Sigmoid colon (tissue), 7 donors: ENCODE results near the gene ANO9. TPM values are rescaled to one million over a fixed set of nuclear protein-coding genes. Genes with fewer than 3 reads are reported as not detected.

Source experiments
- DNase-seq: peaks from one replicate; pipeline ENCODE4 v3.0.0-alpha.2; 2019
- H3K27ac ChIP-seq, 4 donors: fragments of 200-600 bp; sonication (generic); one replicate each; pipeline ENCODE4 v1.5.1; 2016 to 2019; ENCODE audit warnings: mild to moderate bottlenecking in 1 of 4
- H3K27me3 ChIP-seq, 3 donors: fragments of 200-600 bp; sonication (generic); one replicate each; pipeline ENCODE4 v1.5.1; 2019; ENCODE audit warnings: mild to moderate bottlenecking in 1 of 3
- H3K36me3 ChIP-seq, 4 donors: fragments of 200-600 bp; sonication (generic); one replicate each; pipeline ENCODE4 v1.5.1; 2016 to 2019
- H3K4me1 ChIP-seq, 4 donors: fragments of 200-600 bp; sonication (generic); one replicate each; pipeline ENCODE4 v1.5.1; 2017 to 2019
- H3K4me3 ChIP-seq, 4 donors: fragments of 200-600 bp; sonication (generic); one replicate each; pipeline ENCODE4 v1.5.1; 2017 to 2019; ENCODE audit warnings: mild to moderate bottlenecking in 2 of 4, moderate library complexity in 1 of 4
- H3K9me3 ChIP-seq, 4 donors: fragments of 200-600 bp in 3 of 4; sonication (generic) in 3 of 4; one replicate each; pipeline versions ENCODE4 v1.5.1 to v1.6.1; 2013 to 2019
- EP300 ChIP-seq, 4 donors: sonication (generic); formaldehyde crosslinking; IDR thresholded peaks; one replicate each; pipeline ENCODE4 v1.6.1; 2017; ENCODE audit warnings: antibody characterized with exemption in 4 of 4
- POLR2A ChIP-seq, 2 donors: fragments of 450-650 bp; IDR thresholded peaks; one replicate each; pipeline ENCODE4 v1.6.1; 2016; ENCODE audit warnings: antibody characterized with exemption in 2 of 2, mild to moderate bottlenecking in 2 of 2, moderate library complexity in 2 of 2
- POLR2AphosphoS5 ChIP-seq, 4 donors: sonication (generic); formaldehyde crosslinking; IDR thresholded peaks; one replicate each; pipeline ENCODE4 v1.6.1; 2017; ENCODE audit warnings: antibody characterized with exemption in 4 of 4
- WGBS, 2 donors: extraction: QIAGEN DNeasy Blood & Tissue Kit; methylation state at CpG; one replicate each; pipeline ENCODE4 v1.1.7; 2013; 5-methylcytosine and 5-hydroxymethylcytosine counted together
- intact Hi-C: fragments of 100-400 bp; cut with DNase I; formaldehyde crosslinking; loops from one replicate; pipeline ENCODE4 v1.15.1; 2023
- polyA plus RNA-seq, 3 donors: library from polyadenylated mRNA; stranded (reverse); fragments of 200-250 nt; gene quantifications; one replicate each; pipeline ENCODE4 v1.2.3, GENCODE V29; 2013
- total RNA-seq, 4 donors: library from RNA; depleted of rRNA; stranded (reverse); fragments of >200 nt; gene quantifications; one replicate each; pipeline ENCODE4 v1.1.0, GENCODE V29; 2016
- TF ChIP-seq, protein P1 (sequence below), 4 experiments: fragments of 450-650 bp in 3 of 4; fragments of 200-600 bp in 1 of 4; IDR thresholded peaks; one replicate each; pipeline ENCODE4 v1.5.1; 2016 to 2019; ENCODE audit warnings: antibody characterized with exemption in 4 of 4, mild to moderate bottlenecking in 3 of 4, moderate library complexity in 2 of 4
- donor health status: healthy with polysubstance abuse.
- donor health status: Bipolar disorder and iron deficiency.
- donor health status: healthy.

Gene ANO9
- total and polyA plus RNA-seq, 7 donors = 0.14 to 123 (median 2.5) TPM

DNA sequence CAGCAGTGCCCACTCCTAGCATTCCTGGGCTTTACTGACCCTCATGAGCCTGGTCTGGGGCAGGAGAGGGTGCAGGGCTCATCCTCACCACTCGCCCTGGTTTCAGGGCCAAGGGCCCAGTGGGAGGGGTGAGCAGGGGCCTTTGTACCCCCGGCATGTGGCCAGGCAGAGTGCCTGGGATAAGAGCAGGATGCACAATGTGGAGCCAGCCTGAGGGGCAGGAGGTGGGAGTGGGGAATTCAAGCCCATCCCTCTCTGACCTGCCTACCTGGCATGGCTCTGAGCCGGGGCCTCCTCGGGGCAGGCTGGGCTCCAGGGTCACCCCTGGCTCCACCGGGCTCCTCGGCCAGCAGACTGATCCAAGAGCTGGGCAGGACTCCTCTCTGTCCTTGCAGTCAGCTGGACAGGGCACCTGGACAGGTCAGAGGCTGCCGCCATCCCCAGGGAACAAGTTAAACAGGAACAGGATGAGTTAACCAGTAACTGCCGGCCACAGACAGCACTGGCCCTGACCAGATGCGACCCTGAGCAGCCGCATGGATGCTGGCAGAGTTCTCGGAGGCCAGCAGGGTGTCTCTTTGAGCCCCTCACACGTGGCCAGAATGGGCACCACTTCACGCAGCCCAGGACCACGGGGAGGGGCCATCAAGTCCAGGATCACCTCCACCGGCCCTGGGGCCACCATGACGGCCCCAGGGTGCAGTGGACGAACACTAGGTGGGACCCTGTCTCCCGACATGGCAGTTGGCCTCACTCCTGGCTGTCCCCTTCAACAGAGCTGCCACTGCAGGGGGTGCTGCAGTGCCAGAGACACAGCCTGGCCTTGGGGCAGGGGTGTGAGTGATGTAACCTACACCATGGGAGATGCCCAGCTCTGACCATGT, 32.0 kb downstream of the ANO9 start:
- Histone ChIP-seq H3K27ac (no peak overlapping the region), H3K36me3 (no peaks in the 10 kb centered on the region), H3K9me3 (no peaks in the 10 kb centered on the region), H3K27me3 (peaks cover 4 to 9% (median 7%) of the 10 kb centered on the region in 3 donors), H3K4me3 (no peak overlapping the region), H3K4me1 (peaks cover 0 to 20% (median 19%) of the 10 kb centered on the region in 4 donors)
- 74 to 80% methylated on average over 18 of the region's 18 CpGs for WGBS, 2 donors
- peak; percentile 61 for DNase-seq
- intact Hi-C loops = loop anchor here (5.0 kb wide), 1 partner anchor 203 kb away; the partner anchor contains the start of genes BET1L and RIC8A
- TF ChIP-seq POLR2A (IDR thresholded peaks at IDR 0.05) (no peak), EP300 (IDR thresholded peaks at IDR 0.05) (no peak), POLR2AphosphoS5 (IDR thresholded peaks at IDR 0.05) (no peak)
- TF ChIP-seq, protein P1, sequence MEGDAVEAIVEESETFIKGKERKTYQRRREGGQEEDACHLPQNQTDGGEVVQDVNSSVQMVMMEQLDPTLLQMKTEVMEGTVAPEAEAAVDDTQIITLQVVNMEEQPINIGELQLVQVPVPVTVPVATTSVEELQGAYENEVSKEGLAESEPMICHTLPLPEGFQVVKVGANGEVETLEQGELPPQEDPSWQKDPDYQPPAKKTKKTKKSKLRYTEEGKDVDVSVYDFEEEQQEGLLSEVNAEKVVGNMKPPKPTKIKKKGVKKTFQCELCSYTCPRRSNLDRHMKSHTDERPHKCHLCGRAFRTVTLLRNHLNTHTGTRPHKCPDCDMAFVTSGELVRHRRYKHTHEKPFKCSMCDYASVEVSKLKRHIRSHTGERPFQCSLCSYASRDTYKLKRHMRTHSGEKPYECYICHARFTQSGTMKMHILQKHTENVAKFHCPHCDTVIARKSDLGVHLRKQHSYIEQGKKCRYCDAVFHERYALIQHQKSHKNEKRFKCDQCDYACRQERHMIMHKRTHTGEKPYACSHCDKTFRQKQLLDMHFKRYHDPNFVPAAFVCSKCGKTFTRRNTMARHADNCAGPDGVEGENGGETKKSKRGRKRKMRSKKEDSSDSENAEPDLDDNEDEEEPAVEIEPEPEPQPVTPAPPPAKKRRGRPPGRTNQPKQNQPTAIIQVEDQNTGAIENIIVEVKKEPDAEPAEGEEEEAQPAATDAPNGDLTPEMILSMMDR (IDR thresholded peaks at IDR 0.05) = no peak

DNA sequence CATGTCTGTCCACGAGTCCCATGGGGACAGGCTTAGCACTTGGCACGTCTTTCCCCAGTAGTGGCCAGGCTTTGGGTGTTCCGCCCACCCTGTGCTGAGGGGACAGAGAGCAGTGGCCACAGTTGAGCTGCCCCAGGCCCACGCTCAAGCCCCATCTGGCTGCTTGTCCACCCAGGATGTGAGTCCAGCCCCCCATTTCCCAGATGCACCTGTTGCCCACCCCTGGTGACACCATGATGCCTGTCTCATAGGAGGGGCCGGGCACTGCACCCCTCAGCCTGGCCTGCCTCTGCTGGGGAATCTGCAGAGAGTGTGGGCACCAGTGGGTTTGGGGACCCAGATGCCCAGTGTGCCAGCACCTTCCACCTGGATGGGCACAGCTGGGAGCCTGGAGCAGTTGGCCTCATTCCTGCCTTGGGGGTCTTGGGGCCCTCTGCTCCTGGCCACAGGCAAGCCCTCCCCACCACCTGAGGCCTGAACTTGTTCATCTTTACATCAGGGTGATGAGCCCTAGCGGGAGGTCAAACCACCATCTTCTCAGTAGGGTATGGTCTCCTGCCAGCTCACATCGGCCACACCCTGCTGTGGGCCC, 32.7 kb downstream of the ANO9 start:
- WGBS, 2 donors = 85 to 91% methylated on average over 7 of the region's 7 CpGs
- TF ChIP-seq EP300 (IDR thresholded peaks at IDR 0.05) (no peak), POLR2AphosphoS5 (IDR thresholded peaks at IDR 0.05) (no peak), POLR2A (IDR thresholded peaks at IDR 0.05) (no peak)
- TF ChIP-seq, protein P1 (IDR thresholded peaks at IDR 0.05) = no peak
- Histone ChIP-seq H3K27ac (no peak overlapping the region), H3K4me1 (peaks cover 0 to 20% (median 19%) of the 10 kb centered on the region in 4 donors), H3K36me3 (no peaks in the 10 kb centered on the region), H3K4me3 (no peak overlapping the region), H3K9me3 (no peaks in the 10 kb centered on the region), H3K27me3 (peaks cover 0 to 4% (median 2%) of the 10 kb centered on the region in 3 donors)
- DNase-seq = peak; percentile 57
- intact Hi-C loops = loop anchor here (5.0 kb wide), 1 partner anchor 202 kb away; the partner anchor contains the start of genes BET1L and RIC8A

DNA sequence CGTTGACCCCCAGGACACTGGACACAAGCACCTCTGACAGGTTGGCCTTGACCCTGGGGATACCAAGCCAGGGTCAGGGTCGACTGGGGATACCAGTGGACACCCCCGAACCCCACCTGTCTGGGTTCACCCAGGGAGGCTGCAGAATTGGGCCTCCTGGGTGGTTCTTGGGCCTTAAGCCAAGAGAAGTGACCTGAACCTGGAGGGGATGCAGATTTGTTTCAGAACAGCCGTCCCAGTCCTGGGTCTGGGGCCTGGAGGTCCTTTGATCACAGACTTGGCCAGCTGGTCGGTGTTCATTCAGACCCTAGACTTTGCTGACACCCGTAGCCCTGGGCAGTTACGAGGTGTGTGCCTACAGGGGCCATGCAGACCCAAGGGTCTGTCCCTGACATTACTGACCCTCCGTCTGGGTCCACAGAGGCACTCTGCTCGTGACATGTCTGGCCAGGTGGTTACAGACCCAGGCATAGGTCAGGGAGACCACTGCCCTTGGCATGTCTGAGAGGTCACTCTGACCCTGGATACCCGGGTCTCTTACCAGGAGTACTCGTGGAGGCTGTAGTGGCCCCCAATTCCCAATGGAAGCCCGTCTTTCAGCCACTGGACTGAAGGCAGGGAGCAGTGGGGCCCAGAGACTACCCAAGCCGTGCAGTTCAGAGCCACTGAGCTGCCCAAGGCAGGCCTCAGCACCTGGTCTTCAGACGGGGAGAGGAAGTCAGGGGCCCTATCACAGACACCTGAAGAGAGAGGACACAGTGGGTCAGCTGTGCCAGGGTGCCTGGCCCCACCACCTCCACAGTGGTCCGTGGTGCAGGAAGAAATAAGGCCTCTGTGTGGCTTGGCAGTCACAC, 33.4 kb downstream of the ANO9 start:
- Histone ChIP-seq H3K4me1 (peaks cover 0 to 20% (median 19%) of the 10 kb centered on the region in 4 donors), H3K27me3 (peaks cover 0 to 6% (median 2%) of the 10 kb centered on the region in 3 donors), H3K36me3 (no peaks in the 10 kb centered on the region), H3K9me3 (no peaks in the 10 kb centered on the region), H3K4me3 (no peak overlapping the region), H3K27ac (no peak overlapping the region)
- peak; percentile 62 for DNase-seq
- 82 to 89% methylated on average over 15 of the region's 15 CpGs for WGBS, 2 donors
- TF ChIP-seq, protein P1 (IDR thresholded peaks at IDR 0.05) = no peak
- TF ChIP-seq POLR2A (IDR thresholded peaks at IDR 0.05) (no peak), POLR2AphosphoS5 (IDR thresholded peaks at IDR 0.05) (no peak), EP300 (IDR thresholded peaks at IDR 0.05) (no peak)
- intact Hi-C loops = loop anchor here (5.0 kb wide), 1 partner anchor 201 kb away; the partner anchor contains the start of genes BET1L and RIC8A

DNA sequence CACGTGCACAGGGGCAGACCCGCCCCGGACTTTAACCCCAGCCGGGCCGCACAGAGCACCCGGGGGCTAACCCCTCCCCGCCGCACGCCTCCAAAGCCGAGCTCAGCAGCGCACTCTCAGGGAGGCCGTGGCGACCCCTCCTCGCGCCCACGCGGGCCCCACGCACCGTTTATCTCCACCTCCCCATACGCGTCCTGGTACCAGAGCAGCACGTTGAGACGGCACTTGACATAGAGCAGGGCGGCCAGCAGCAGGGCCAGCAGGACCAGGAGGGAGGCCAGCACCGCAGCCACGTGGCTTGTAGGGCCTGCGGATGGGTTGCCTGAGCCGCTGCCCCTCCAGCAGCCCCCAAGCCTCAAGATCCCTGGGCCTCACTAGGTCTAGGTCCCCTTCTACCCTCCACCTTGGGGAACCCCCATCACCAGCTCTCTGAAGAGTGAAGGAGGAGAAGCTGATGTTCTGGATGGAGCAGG, 34.1 kb downstream of the ANO9 start:
- H3K4me1 ChIP-seq = peaks cover 0 to 20% (median 19%) of the 10 kb centered on the region in 4 donors
- peak overlapping the region in 3 of 4 donors; percentile 34 to 50 (median 34) for H3K27ac ChIP-seq
- 71 to 75% methylated on average over 28 of the region's 28 CpGs for WGBS, 2 donors
- no peak for DNase-seq
- no peaks in the 10 kb centered on the region for H3K36me3 ChIP-seq
- intact Hi-C loops = loop anchor here (1.0 to 5.0 kb wide), 3 partner anchors 103 to 200 kb away; partner anchors contain the start of genes BET1L and RIC8A
- H3K4me3 ChIP-seq = peak overlapping the region in 2 of 4 donors; percentile 64 to 79
- no peaks in the 10 kb centered on the region for H3K9me3 ChIP-seq
- H3K27me3 ChIP-seq = peaks cover 0 to 8% (median 7%) of the 10 kb centered on the region in 3 donors
- no peak for TF ChIP-seq POLR2A (IDR thresholded peaks at IDR 0.05)
- TF ChIP-seq POLR2AphosphoS5 (IDR thresholded peaks at IDR 0.05) = no peak
- TF ChIP-seq, protein P1 (IDR thresholded peaks at IDR 0.05) = no peak
- TF ChIP-seq EP300 (IDR thresholded peaks at IDR 0.05) = no peak
